Activated B cell treated with CpG ODN at 0.5 μM for 24 hours (primary cell): ENCODE data around the gene MYO1F. TPM values are rescaled to one million over a fixed set of nuclear protein-coding genes. Genes with fewer than 3 reads are reported as not detected.

Source experiments
- ATAC-seq: fragments of 200-7000 bp; cut with Tn5 transposase; one replicate; pipeline ENCODE4 v1.10.0; 2021; ENCODE audit warnings: low read depth, mild to moderate bottlenecking, moderate library complexity
- CTCF ChIA-PET: fragments of 350-600 bp; sonication (Branson Sonifier 250); formaldehyde crosslinking; loops from one replicate; lab custom pipeline; 2021; ENCODE audit warnings: antibody characterized with exemption; lab: Charles Lee
- POLR2A ChIA-PET: fragments of 350-600 bp; sonication (Branson Sonifier 250); formaldehyde crosslinking; loops from one replicate; lab custom pipeline; 2021; ENCODE audit warnings: antibody characterized with exemption; lab: Charles Lee
- DNase-seq: peaks from one replicate; pipeline ENCODE4 v3.0.0; 2022
- H3K27ac Mint-ChIP-seq: one replicate; pipeline ENCODE4 v1.8.0; 2020; ENCODE audit warnings: mixed read lengths
- H3K27me3 Mint-ChIP-seq: one replicate; pipeline ENCODE4 v1.8.0; 2021; ENCODE audit warnings: mixed read lengths
- H3K36me3 Mint-ChIP-seq: one replicate; pipeline ENCODE4 v1.8.0; 2021; ENCODE audit warnings: low read depth, mixed read lengths
- H3K4me1 Mint-ChIP-seq: one replicate; pipeline ENCODE4 v1.8.0; 2021; ENCODE audit warnings: mixed read lengths
- H3K4me3 Mint-ChIP-seq: one replicate; pipeline ENCODE4 v1.8.0; 2020; ENCODE audit warnings: mild to moderate bottlenecking, mixed read lengths
- H3K9me3 Mint-ChIP-seq: one replicate; pipeline ENCODE4 v1.8.0; 2020; ENCODE audit warnings: mixed read lengths
- CTCF ChIP-seq: fragments of 200-600 bp; IDR thresholded peaks from one replicate; pipeline ENCODE4 v1.8.0; 2022; ENCODE audit warnings: antibody characterized with exemption, mild to moderate bottlenecking
- intact Hi-C: fragments of 100-400 bp; cut with micrococcal nuclease; formaldehyde crosslinking; loops from one replicate; pipeline ENCODE4 v1.15.1; 2024
- total RNA-seq: library from RNA; stranded (reverse); gene quantifications from 2 replicates; pipeline ENCODE4 v1.2.3, GENCODE V29; 2022

The MYO1F gene
- total RNA-seq, 1 donor from 2014 or later, result 63.8 TPM

GRCh38 chr19:8609279-8610040 is 32.2 kb upstream of the MYO1F start:
- peaks cover 15% of the 10 kb centered on the region for H3K4me1 Mint-ChIP-seq
- H3K27ac Mint-ChIP-seq, result no peak overlapping the region
- peaks cover 35% of the 10 kb centered on the region for H3K27me3 Mint-ChIP-seq
- peak overlapping the region; percentile 61 for H3K4me3 Mint-ChIP-seq
- H3K36me3 Mint-ChIP-seq, result no peaks in the 10 kb centered on the region
- H3K9me3 Mint-ChIP-seq, result no peaks in the 10 kb centered on the region
- TF ChIP-seq CTCF, result no peak
- ChIA-PET POLR2A (no interaction called here), CTCF (interaction anchor here (0.7 kb wide), 1 partner anchor 669 kb away, joined by 4 read pairs; no protein-coding TSS in a partner anchor)
- intact Hi-C loops, result no loop called here
- DNase-seq, result no peak
- no peak for ATAC-seq

- Mint-ChIP-seq H3K9me3 (no peaks in the 10 kb centered on the region), H3K36me3 (no peaks in the 10 kb centered on the region), H3K4me3 (peak overlapping the region; percentile 3), H3K27ac (no peak overlapping the region), H3K4me1 (peaks cover 15% of the 10 kb centered on the region), H3K27me3 (peaks cover 35% of the 10 kb centered on the region)
- ChIA-PET POLR2A (no interaction called here), CTCF (interaction anchor here (0.7 kb wide), 1 partner anchor 670 kb away, joined by 4 read pairs; no protein-coding TSS in a partner anchor)
- no peak for ATAC-seq
- intact Hi-C loops, result no loop called here
- no peak for TF ChIP-seq CTCF
- no peak for DNase-seq
These were observed 31.7 kb upstream of the MYO1F start for GRCh38 chr19:8608941-8609278.

- Mint-ChIP-seq H3K9me3 (no peaks in the 10 kb centered on the region), H3K4me1 (peaks cover 15% of the 10 kb centered on the region), H3K27ac (no peak overlapping the region), H3K27me3 (peaks cover 35% of the 10 kb centered on the region), H3K36me3 (no peaks in the 10 kb centered on the region), H3K4me3 (no peak overlapping the region)
- ChIA-PET CTCF (no interaction called here), POLR2A (no interaction called here)
- no peak for TF ChIP-seq CTCF
- ATAC-seq, result no peak
- intact Hi-C loops, result no loop called here
- DNase-seq, result no peak
These were observed 30.1 kb upstream of the MYO1F start for GRCh38 chr19:8607386-8607785.

- CTCF ChIA-PET, result no interaction called here
- H3K36me3 Mint-ChIP-seq, result no peaks in the 10 kb centered on the region
- peaks cover 13% of the 10 kb centered on the region for H3K4me1 Mint-ChIP-seq
- peaks cover 37% of the 10 kb centered on the region for H3K27me3 Mint-ChIP-seq
- no peak overlapping the region for H3K27ac Mint-ChIP-seq
- ATAC-seq (no peak), DNase-seq (no peak)
- intact Hi-C loops, result no loop called here
- H3K4me3 Mint-ChIP-seq, result no peak overlapping the region
- POLR2A ChIA-PET, result no interaction called here
- TF ChIP-seq CTCF, result no peak
- H3K9me3 Mint-ChIP-seq, result no peaks in the 10 kb centered on the region
These were observed 28.3 kb upstream of the MYO1F start for GRCh38 chr19:8605514-8605913.

GRCh38 chr19:8601796-8602195 is 24.6 kb upstream of the MYO1F start:
- ATAC-seq (no peak), DNase-seq (no peak)
- ChIA-PET POLR2A (no interaction called here), CTCF (no interaction called here)
- no peaks in the 10 kb centered on the region for H3K4me1 Mint-ChIP-seq
- H3K27me3 Mint-ChIP-seq, result peaks cover 13% of the 10 kb centered on the region
- no peak overlapping the region for H3K4me3 Mint-ChIP-seq
- no peaks in the 10 kb centered on the region for H3K36me3 Mint-ChIP-seq
- no peak overlapping the region for H3K27ac Mint-ChIP-seq
- H3K9me3 Mint-ChIP-seq, result peaks cover 3% of the 10 kb centered on the region
- intact Hi-C loops, result no loop called here
- TF ChIP-seq CTCF, result no peak
